ENCODE results near the gene UPK1A. TPM values are rescaled to one million over a fixed set of nuclear protein-coding genes. Genes with fewer than 3 reads are reported as not detected.
A peak's percentile ranks its signal among the peaks of the same experiment; 100 is the strongest.

UPK1A gene
- total and polyA plus RNA-seq, 8 donors = 0.16 TPM; not detected in 7

GRCh38 chr19:35641515-35642151 is 24.7 kb upstream of the UPK1A start, which contains the start of gene ETV2:
Gene ETV2, plus strand, starts transcription at chr19:35641745. Its CDS starts 716 bp downstream, at chr19:35642461.
- ATAC-seq (no peak), FAIRE-seq (no peak), DNase-seq (peak in 1 of 6 donors; percentile 47)
- H3K4me1 ChIP-seq = peaks cover 0 to 3% (median 0%) of the 10 kb centered on the region in 3 donors
- no peak within 1 kb of the TSS for H3K4me3 ChIP-seq
- no peak within 1 kb of the TSS for H3K27ac ChIP-seq
- peaks cover 0 to 16% (median 7%) of the 10 kb centered on the region in 3 donors for H3K36me3 ChIP-seq
- WGBS, 2 donors = 55 to 56% methylated on average over 27 to 28 of the region's 28 CpGs
- TF ChIP-seq CTCF (IDR thresholded peaks at IDR 0.05) = no peak
- intact Hi-C loops (cut with DNase I) = no loop called here
- no peaks in the 10 kb centered on the region for H3K9me3 ChIP-seq
- H3K27me3 ChIP-seq = no peaks in the 10 kb centered on the region

GRCh38 chr19:35642312-35642711 is 24.0 kb upstream of the UPK1A start:
- H3K4me3 ChIP-seq = no peak overlapping the region
- intact Hi-C loops (cut with DNase I) = no loop called here
- FAIRE-seq (no peak), DNase-seq (peak in 1 of 6 donors; percentile 53), ATAC-seq (no peak)
- H3K27me3 ChIP-seq = no peaks in the 10 kb centered on the region
- peaks cover 0 to 3% (median 0%) of the 10 kb centered on the region in 3 donors for H3K4me1 ChIP-seq
- WGBS, 2 donors = 60 to 62% methylated on average over 10 of the region's 10 CpGs
- H3K27ac ChIP-seq = no peak overlapping the region
- H3K9me3 ChIP-seq = no peaks in the 10 kb centered on the region
- H3K36me3 ChIP-seq = peaks cover 0 to 9% (median under 1%) of the 10 kb centered on the region in 3 donors
- TF ChIP-seq CTCF (IDR thresholded peaks at IDR 0.05) = no peak

GRCh38 chr19:35642798-35643254 is 23.5 kb upstream of the UPK1A start:
- FAIRE-seq = no peak
- intact Hi-C loops (cut with DNase I) = no loop called here
- H3K27me3 ChIP-seq = no peaks in the 10 kb centered on the region
- peaks cover 0 to 5% (median 0%) of the 10 kb centered on the region in 3 donors for H3K36me3 ChIP-seq
- peak in 5 of 6 donors; percentile 37 to 82 (median 56) for DNase-seq
- WGBS, 2 donors = 24 to 31% methylated on average over 15 of the region's 15 CpGs
- no peak for ATAC-seq
- peaks cover 0 to 3% (median 0%) of the 10 kb centered on the region in 3 donors for H3K4me1 ChIP-seq
- peak overlapping the region; percentile 81 to 88 (median 86) for H3K27ac ChIP-seq
- H3K9me3 ChIP-seq = no peaks in the 10 kb centered on the region
- peak overlapping the region; percentile 42 to 59 (median 50) for H3K4me3 ChIP-seq
- TF ChIP-seq CTCF (IDR thresholded peaks at IDR 0.05) = no peak

- Histone ChIP-seq H3K36me3 (no peaks in the 10 kb centered on the region), H3K9me3 (no peaks in the 10 kb centered on the region), H3K27ac (peak overlapping the region; percentile 81 to 88 (median 86)), H3K27me3 (no peaks in the 10 kb centered on the region), H3K4me3 (peak overlapping the region; percentile 42 to 59 (median 50)), H3K4me1 (peaks cover 0 to 3% (median 0%) of the 10 kb centered on the region in 3 donors)
- peak; percentile 70 to 81 (median 74) for ATAC-seq
- 0% methylated on average over 67 to 69 of the region's 69 CpGs for WGBS, 2 donors
- peak; percentile 84 to 96 (median 90) for DNase-seq
- FAIRE-seq = no peak
- intact Hi-C loops (cut with DNase I) = no loop called here
- TF ChIP-seq CTCF (IDR thresholded peaks at IDR 0.05) = no peak
Observed at GRCh38 chr19:35643255-35644205, 22.8 kb upstream of the UPK1A start.
